Measurements from ENCODE around the gene BPIFB6.

GRCh38 chr20:33013701-33014326, 17.6 kb upstream of the BPIFB6 start:
- no peak for TF ChIP-seq EZH2 (IDR thresholded peaks at IDR 0.05; ENCODE audit: borderline replicate concordance, low read depth, low read length, poor library complexity, severe bottlenecking)
- TF ChIP-seq CTCF (conservative IDR thresholded peaks at IDR 0.05; ENCODE audit: low read depth, low read length), result no peak
